Body of pancreas (tissue), 4 donors: Measurements from ENCODE around the gene SPATA46.

Source experiments
- CTCF ChIP-seq, 7 experiments: fragments of 450-650 bp in 4 of 7; fragments of 200-600 bp in 3 of 7; sonication (generic) in 3 of 7; IDR thresholded peaks; one replicate each; pipeline ENCODE4 v1.5.1; 2016 to 2019; ENCODE audit warnings: antibody characterized with exemption in 7 of 7
- POLR2A ChIP-seq, 3 donors: fragments of 450-650 bp; IDR thresholded peaks; one replicate each; pipeline ENCODE4 v1.6.1; 2016; ENCODE audit warnings: antibody characterized with exemption in 3 of 3, mild to moderate bottlenecking in 2 of 3

GRCh38 chr1:162358928-162359327, 17.7 kb downstream of the SPATA46 start:
- TF ChIP-seq CTCF (IDR thresholded peaks at IDR 0.05): no peak
- no peak for TF ChIP-seq POLR2A (IDR thresholded peaks at IDR 0.05)
